ENCODE results near the gene DZIP1L.

Gene DZIP1L

DNA sequence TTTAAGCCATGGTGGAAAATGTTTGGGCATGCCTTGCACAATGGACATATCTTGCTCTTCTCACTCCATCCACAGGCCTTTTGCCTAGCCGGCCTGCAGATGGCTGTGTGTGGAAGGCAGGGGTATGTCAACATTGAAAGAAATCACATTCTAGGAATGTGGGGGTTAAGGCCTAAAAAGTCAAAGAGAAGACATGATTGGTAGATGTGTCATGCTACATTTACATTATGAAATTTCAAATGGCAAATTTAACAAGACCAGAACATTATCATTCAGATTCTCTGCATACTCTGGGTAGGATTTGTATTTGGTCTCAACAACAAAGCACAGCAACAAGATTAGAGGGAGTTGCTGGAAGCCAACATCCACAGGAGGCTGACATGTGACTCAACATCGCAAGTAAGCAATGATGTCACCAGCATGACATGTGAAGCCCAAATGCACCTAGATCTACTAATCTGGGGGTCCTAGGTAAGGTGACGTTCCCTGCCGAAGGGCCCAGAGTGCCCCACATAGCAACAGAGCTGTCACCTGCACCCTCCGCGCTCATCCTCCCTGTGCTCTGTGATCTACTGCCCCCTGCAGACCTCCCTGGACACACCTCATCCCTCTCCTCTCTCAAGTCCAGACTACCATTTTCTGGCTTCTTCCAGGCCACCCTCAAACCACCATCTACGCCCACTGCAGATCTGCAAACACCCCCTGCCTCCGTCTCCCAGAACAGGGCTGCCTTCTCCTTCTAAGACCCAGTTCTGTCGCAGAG is 66.1 kb downstream of the DZIP1L start:
- Mint-ChIP-seq H3K4me1 (ENCODE audit: low read depth) (no peaks in the 10 kb centered on the region), H3K36me3 (ENCODE audit: low read depth) (peaks cover 41% of the 10 kb centered on the region), H3K27ac (no peak overlapping the region), H3K9me3 (no peaks in the 10 kb centered on the region), H3K27me3 (no peaks in the 10 kb centered on the region), H3K4me3 (no peak overlapping the region)
- intact Hi-C loops (cut with micrococcal nuclease) = no loop called here

DNA sequence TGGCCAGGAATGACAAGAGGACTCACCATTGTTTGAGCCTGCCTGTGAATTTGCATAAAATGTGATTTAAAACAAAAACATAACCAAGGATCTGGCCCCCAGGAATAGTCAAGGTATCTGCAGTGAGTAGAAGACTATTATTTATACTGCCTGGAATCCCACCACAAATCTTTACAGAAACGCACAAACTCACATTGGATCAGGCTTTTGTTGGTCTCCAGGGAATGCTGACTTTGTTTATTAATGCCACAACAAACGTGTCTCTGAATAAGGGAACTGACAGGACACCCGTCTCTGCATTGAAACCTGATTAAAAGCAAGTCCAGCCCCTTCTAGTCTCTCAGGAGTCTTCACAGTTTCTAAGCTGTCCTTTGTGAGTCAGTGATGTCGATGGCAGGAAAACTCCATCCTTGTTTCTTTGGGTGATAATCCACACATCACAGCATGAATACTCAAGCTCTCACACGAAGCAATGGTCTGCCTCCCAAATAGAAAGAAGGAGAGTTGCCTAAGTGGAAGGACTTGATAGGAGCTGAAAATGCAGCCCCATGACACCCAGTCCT is 67.7 kb downstream of the DZIP1L start:
- H3K4me3 Mint-ChIP-seq = no peak overlapping the region
- peaks cover 26% of the 10 kb centered on the region for H3K36me3 Mint-ChIP-seq (ENCODE audit: low read depth)
- no peaks in the 10 kb centered on the region for H3K27me3 Mint-ChIP-seq

DNA sequence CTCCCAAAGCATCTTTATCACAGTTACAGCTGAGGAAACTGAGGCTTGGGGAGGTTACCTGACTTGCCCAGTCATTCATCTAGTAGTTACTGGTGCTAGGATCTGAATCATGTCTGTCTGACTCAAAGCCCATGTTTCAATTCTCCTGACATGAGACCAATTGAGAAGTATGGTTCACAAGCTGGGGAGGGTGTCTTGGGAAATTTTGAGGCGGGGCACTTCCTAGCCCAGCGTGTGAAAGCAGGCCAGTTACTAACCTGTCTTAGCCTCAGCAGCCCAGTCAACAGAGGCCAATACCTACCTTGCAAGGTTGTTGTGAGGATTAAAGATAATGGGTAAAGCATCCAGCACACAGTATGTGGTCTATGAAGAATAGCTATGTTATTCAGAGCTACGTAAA is 68.5 kb downstream of the DZIP1L start:
- Mint-ChIP-seq H3K36me3 (ENCODE audit: low read depth) (peaks cover 23% of the 10 kb centered on the region), H3K9me3 (no peaks in the 10 kb centered on the region), H3K4me3 (no peak overlapping the region), H3K27me3 (no peaks in the 10 kb centered on the region), H3K4me1 (ENCODE audit: low read depth) (no peaks in the 10 kb centered on the region), H3K27ac (no peak overlapping the region)
- intact Hi-C loops (cut with micrococcal nuclease) = no loop called here

More for the DNA sequence above, 67.7 kb downstream of the DZIP1L start:
- Mint-ChIP-seq H3K27ac (no peak overlapping the region), H3K4me1 (ENCODE audit: low read depth) (no peaks in the 10 kb centered on the region), H3K9me3 (no peaks in the 10 kb centered on the region)
- intact Hi-C loops (cut with micrococcal nuclease) = no loop called here

DNA sequence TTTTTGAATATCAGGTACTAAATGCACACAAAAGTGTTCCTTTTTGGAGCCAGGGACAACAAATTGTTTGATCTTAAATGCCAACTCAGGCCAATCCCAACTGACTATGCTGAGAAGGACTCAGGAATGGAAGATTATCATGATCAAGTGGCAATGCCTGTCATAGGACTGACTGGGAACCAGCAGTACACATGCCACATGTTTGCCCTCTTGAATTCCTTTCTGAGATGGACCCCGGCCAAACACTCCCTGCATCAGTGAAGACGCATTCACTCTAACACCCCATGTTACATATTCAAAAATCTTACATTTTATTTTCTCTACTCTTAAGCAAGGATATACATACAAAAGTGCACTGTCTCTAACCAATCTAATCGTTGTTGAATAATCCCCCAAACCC is 69.3 kb downstream of the DZIP1L start:
- Mint-ChIP-seq H3K4me1 (ENCODE audit: low read depth) (no peaks in the 10 kb centered on the region), H3K9me3 (no peaks in the 10 kb centered on the region)
- intact Hi-C loops (cut with micrococcal nuclease) = no loop called here

DNA sequence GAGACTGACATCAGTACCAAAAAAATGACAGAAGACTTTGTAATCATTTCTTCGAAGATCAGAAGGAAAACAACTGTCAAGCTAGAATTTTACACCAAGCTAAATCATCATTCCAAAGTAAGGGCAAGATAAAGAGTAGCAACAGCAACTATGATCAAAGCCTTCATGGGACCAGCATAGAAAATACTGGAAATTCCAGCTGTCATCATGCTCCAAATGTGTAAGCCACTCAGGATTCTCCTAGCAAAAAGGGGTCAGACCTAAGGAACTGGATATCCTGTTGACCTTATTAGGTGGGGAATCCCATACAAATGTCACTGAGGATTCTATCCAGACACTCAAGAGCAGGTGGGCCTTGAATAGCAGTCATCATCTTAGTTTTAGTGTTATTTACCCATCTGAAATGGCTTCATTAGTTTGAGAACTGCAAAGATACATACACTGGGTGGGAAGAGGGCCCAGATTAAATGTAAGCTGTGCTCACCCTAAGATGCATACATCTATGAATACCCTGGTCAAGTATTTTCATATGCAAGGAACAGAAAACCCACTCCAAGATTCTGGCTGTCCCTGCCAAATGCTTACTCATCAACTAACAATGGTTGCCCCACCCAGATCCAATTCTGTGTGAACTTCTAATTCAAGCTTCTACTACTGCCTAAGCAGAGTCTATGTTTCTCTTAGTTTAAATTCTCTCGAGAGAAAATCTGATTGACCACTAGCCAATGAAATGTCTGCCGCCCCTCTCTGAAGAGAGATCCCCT is 72.0 kb downstream of the DZIP1L start:
- Mint-ChIP-seq H3K27ac (no peak overlapping the region), H3K9me3 (no peaks in the 10 kb centered on the region), H3K4me1 (ENCODE audit: low read depth) (no peaks in the 10 kb centered on the region), H3K27me3 (no peaks in the 10 kb centered on the region), H3K36me3 (ENCODE audit: low read depth) (peaks cover 6% of the 10 kb centered on the region), H3K4me3 (no peak overlapping the region)
- intact Hi-C loops (cut with micrococcal nuclease) = no loop called here

More for the DNA sequence above, 69.3 kb downstream of the DZIP1L start:
- no peak overlapping the region for H3K4me3 Mint-ChIP-seq
- peaks cover 19% of the 10 kb centered on the region for H3K36me3 Mint-ChIP-seq (ENCODE audit: low read depth)
- H3K27ac Mint-ChIP-seq = no peak overlapping the region
- no peaks in the 10 kb centered on the region for H3K27me3 Mint-ChIP-seq

DNA sequence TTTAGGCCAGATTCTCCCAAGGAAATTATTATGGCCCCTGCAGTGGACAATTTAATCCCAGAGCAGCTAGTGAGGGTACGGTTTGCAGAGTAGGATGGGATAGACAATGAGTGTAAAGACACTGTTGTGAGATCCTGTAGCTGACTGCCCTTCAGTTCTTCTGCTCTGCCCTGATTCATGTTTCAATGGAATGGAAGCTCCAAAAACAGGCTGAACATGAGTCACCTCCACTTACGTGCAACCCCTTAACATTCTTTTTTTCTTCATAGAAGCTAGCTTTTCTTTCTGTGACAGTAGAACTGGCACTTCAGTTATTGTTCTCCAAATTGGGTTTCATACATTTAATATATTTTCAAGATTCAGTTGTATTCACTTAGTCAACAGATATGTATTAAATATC is 73.4 kb downstream of the DZIP1L start:
- no peaks in the 10 kb centered on the region for H3K9me3 Mint-ChIP-seq

DNA sequence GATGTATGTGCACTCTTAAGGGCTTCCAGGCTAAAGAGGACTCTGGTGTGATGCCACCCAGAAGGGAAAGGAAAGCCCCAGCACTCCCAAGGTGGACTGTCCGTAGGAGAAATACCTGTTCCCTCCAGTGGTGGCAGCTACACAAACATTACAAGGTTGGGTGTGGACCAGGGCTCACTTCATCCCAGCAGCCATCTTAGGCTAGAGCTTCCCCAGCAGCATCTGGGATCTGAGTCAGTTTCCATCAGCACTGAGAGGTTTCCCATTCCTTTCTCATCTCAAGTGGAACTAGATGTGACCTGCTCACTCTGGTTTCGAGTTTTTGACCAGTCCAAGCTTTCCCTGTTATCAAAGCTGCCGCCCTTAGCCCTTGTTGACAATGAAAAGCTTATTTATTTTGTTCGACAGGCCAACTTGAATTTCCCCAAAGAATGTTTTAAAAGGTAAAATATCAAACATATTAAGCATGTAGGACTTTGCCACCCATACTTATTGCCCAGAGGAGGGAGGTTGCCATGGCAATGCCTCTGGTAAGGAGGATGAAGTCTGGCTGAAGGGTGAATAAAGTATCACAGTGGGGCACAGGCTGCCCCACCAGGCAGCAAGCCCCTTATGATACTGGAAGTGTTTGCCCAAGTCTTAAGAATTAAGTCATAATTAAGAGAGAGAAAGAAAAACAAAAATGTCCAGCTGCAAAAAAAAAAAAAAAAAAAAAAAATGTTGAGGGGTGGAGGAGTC is 76.5 kb downstream of the DZIP1L start:
- Mint-ChIP-seq H3K27ac (no peak overlapping the region), H3K27me3 (no peaks in the 10 kb centered on the region), H3K9me3 (no peaks in the 10 kb centered on the region), H3K4me1 (ENCODE audit: low read depth) (no peaks in the 10 kb centered on the region), H3K4me3 (no peak overlapping the region), H3K36me3 (ENCODE audit: low read depth) (peaks cover 6% of the 10 kb centered on the region)
- intact Hi-C loops (cut with micrococcal nuclease) = no loop called here

More for the DNA sequence above, 73.4 kb downstream of the DZIP1L start:
- intact Hi-C loops (cut with micrococcal nuclease) = no loop called here
- Mint-ChIP-seq H3K27me3 (no peaks in the 10 kb centered on the region), H3K4me3 (no peak overlapping the region), H3K36me3 (ENCODE audit: low read depth) (peaks cover 6% of the 10 kb centered on the region), H3K4me1 (ENCODE audit: low read depth) (no peaks in the 10 kb centered on the region), H3K27ac (no peak overlapping the region)

DNA sequence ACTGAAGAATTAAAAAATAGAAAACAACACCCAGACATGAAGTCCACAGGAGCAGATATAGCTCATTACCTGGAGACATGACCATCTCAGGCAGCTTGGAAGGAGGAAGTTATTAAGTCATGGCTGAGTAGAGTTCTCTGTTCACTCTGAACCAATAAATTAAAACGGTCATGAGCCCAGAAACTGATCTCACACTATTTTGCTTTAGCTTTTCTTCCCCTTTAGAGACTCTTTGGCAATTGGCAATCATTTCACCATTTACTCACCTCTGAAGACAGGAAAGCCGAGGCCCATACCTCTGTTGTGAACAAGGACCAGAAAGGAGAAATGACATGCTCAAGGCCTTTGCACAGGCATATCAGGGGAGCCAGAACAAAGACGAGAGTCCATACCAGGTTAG is 78.8 kb downstream of the DZIP1L start:
- H3K4me3 Mint-ChIP-seq = no peak overlapping the region
- intact Hi-C loops (cut with micrococcal nuclease) = no loop called here
- H3K36me3 Mint-ChIP-seq (ENCODE audit: low read depth) = peaks cover 6% of the 10 kb centered on the region
- H3K27ac Mint-ChIP-seq = no peak overlapping the region
- H3K4me1 Mint-ChIP-seq (ENCODE audit: low read depth) = no peaks in the 10 kb centered on the region
- H3K9me3 Mint-ChIP-seq = no peaks in the 10 kb centered on the region
- no peaks in the 10 kb centered on the region for H3K27me3 Mint-ChIP-seq

DNA sequence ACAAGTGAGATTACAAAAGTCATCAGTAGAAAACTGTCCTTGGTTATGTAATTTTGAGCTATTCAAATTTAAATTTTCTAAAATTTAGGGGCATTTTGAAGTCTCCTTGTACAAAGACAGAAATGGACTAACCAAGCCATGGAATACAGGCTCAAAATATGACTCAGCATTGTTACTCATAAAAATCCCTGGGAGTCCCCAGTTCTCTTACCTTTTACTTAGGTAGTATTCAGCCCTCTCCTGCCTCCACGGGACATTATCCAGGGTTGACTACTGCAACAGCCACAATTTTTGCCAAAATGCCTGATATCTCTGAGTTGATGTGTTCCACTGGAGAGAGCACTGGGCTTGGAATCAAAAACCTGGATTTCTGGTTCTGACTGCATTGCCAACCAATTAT is 80.5 kb downstream of the DZIP1L start:
- intact Hi-C loops (cut with micrococcal nuclease) = no loop called here
- Mint-ChIP-seq H3K27ac (no peak overlapping the region), H3K9me3 (no peaks in the 10 kb centered on the region), H3K36me3 (ENCODE audit: low read depth) (peaks cover 6% of the 10 kb centered on the region), H3K27me3 (no peaks in the 10 kb centered on the region), H3K4me1 (ENCODE audit: low read depth) (no peaks in the 10 kb centered on the region), H3K4me3 (no peak overlapping the region)

DNA sequence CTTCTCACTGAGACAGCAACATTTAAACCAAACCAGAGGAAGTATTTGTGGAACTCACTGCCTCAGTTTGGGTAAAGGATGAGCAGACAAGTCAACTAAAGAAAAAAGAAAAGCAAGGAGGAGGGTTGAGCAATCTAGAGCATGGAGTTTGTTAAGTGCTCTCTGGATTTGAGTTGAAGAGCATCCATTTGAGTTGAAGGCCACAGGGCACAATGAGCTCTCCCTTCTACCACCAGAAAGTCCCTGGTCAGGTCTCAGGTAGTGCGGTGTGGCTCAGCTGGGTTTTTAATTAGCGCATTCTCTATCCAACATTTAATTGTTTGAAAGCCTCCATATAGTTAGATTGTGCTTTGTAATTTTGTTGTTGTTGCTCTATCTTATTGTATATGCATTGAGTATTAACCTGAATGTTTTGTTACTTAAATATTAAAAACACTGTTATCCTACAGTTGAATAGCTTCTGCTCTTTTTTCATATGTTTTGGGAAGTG is 82.2 kb downstream of the DZIP1L start:
- intact Hi-C loops (cut with micrococcal nuclease) = no loop called here
- H3K4me3 Mint-ChIP-seq = no peak overlapping the region

DNA sequence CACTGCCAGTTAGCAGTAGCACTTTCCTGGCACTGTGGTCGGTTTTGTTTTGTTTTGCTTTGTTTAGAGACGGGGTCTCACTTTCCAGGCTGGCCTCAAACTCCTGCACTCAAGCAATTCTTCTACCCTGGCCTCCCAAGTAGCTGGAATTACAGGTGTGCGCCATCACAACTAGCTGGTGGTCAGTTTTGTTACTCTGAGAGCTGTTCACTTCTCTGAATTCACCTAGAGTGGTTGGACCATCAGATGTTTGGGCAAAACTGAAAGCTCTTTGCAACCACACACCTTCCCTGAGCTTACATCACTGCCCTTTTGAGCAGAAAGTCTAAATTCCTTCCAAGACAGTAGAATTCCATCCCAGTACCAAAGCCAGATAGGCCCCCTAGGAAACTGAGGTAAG is 82.8 kb downstream of the DZIP1L start:
- no peaks in the 10 kb centered on the region for H3K4me1 Mint-ChIP-seq (ENCODE audit: low read depth)
- intact Hi-C loops (cut with micrococcal nuclease) = no loop called here
- H3K9me3 Mint-ChIP-seq = no peaks in the 10 kb centered on the region
- no peak overlapping the region for H3K4me3 Mint-ChIP-seq
- no peaks in the 10 kb centered on the region for H3K27me3 Mint-ChIP-seq
- no peak overlapping the region for H3K27ac Mint-ChIP-seq
- no peaks in the 10 kb centered on the region for H3K36me3 Mint-ChIP-seq (ENCODE audit: low read depth)

More for the DNA sequence above, 82.2 kb downstream of the DZIP1L start:
- no peaks in the 10 kb centered on the region for H3K9me3 Mint-ChIP-seq
- H3K4me1 Mint-ChIP-seq (ENCODE audit: low read depth) = no peaks in the 10 kb centered on the region
- H3K27me3 Mint-ChIP-seq = no peaks in the 10 kb centered on the region
- H3K27ac Mint-ChIP-seq = no peak overlapping the region
- no peaks in the 10 kb centered on the region for H3K36me3 Mint-ChIP-seq (ENCODE audit: low read depth)

DNA sequence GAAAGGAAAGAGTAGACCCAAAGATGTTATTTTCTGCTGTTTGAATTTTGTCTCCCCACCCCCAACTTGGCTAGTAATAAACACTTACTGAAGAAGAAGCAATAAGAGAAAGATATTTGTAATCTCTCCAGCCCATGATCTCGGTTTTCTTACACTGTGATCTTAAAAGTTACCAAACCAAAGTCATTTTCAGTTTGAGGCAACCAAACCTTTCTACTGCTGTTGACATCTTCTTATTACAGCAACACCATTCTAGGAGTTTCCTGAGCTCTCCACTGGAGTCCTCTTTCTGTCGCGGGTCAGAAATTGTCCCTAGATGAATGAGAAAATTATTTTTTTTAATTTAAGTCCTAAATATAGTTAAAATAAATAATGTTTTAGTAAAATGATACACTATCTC is 83.9 kb downstream of the DZIP1L start:
- Mint-ChIP-seq H3K4me3 (no peak overlapping the region), H3K36me3 (ENCODE audit: low read depth) (no peaks in the 10 kb centered on the region), H3K4me1 (ENCODE audit: low read depth) (no peaks in the 10 kb centered on the region), H3K27ac (no peak overlapping the region), H3K9me3 (no peaks in the 10 kb centered on the region), H3K27me3 (no peaks in the 10 kb centered on the region)
- intact Hi-C loops (cut with micrococcal nuclease) = no loop called here

DNA sequence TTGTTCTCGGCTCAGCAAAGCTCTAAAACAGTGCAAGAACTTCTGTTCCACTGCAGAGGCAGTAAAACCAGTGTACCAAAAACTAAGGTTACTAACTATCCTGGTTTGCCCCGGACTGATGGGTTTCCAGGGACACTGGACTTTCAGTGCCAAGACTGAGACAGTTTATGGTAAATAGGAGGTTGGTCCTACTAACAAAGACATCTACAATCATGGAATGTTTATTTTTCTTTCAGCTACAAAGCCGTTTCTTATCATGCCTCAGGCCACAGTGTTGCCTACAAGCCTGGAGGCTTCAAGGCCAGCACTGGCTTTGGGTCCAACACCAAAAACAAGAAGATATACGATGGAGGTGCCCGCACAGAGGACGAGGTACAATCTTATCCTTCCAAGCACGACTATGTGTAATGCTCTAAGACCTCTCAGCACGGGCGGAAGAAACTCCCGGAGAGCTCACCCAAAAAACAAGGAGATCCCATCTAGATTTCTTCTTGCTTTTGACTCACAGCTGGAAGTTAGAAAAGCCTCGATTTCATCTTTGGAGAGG is 84.6 kb downstream of the DZIP1L start:
- intact Hi-C loops (cut with micrococcal nuclease) = no loop called here
- no peaks in the 10 kb centered on the region for H3K27me3 Mint-ChIP-seq
- H3K36me3 Mint-ChIP-seq (ENCODE audit: low read depth) = no peaks in the 10 kb centered on the region
- no peak overlapping the region for H3K27ac Mint-ChIP-seq
- no peaks in the 10 kb centered on the region for H3K4me1 Mint-ChIP-seq (ENCODE audit: low read depth)
- no peak overlapping the region for H3K4me3 Mint-ChIP-seq
- H3K9me3 Mint-ChIP-seq = no peaks in the 10 kb centered on the region
